Activated T-cell treated with anti-CD3 and anti-CD28 coated beads for 1 hour (primary cell): ENCODE data around the gene ABTB1.
"Not testable (repeated sequence)": the region's sequence is repeated elsewhere in the genome, so short reads cannot be mapped to it uniquely, and the experiment has no call there.

ENCODE experiments used
- DNase-seq: peaks from one replicate; pipeline ENCODE4 v3.0.0-alpha.2; 2020; ENCODE audit warnings: low read depth

ABTB1 gene

DNA sequence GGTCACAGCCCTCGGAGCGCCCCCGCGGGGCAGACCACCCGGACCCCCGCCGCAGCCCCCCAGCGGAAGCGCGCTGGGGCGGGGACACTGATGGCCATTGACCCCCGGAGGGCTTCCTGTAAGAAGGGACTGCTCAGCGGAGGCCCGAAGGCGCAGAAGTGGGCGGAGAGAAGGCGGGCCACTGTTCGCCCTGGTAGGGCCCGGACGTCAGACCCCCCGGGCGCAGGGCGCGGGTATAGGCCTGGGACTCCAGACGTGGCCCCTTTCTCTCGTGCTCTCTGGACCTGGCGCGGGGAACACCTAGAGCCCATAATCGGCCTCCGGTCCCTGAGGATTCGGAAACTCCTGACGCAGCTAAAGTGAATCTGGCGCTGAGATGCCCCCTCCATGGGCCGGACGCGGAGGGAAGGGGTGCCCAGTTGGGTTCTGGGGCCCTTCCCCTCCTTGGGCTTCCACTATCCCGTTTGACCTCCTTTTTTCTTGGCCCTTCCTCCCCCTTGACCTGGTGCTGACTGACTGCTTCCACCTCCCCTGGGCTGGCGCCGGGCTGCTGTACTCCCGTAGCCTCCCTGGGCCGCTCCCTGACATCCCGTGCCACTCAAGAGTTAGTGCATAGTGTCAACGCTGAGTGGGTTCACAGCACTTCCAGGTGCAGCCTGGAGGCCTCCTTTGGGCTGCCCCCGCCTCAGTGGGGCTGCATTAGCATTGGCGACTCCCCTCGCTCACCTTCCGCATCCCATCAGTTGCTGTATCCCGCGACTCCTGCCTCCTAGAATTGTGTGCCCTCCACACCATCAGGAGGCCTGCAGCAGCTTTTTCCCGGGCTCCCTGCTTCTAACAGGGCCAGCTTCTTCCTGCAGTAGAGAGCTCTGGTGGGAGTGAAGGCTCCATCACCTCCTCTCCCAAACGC is 694 bp downstream of the ABTB1 start:
- peak; percentile 35 for DNase-seq

GRCh38 chr3:127674101-127674721 is 1.5 kb downstream of the ABTB1 start:
- DNase-seq, result no peak

GRCh38 chr3:127674790-127675189 is 2.0 kb downstream of the ABTB1 start:
- DNase-seq, result no peak

DNA sequence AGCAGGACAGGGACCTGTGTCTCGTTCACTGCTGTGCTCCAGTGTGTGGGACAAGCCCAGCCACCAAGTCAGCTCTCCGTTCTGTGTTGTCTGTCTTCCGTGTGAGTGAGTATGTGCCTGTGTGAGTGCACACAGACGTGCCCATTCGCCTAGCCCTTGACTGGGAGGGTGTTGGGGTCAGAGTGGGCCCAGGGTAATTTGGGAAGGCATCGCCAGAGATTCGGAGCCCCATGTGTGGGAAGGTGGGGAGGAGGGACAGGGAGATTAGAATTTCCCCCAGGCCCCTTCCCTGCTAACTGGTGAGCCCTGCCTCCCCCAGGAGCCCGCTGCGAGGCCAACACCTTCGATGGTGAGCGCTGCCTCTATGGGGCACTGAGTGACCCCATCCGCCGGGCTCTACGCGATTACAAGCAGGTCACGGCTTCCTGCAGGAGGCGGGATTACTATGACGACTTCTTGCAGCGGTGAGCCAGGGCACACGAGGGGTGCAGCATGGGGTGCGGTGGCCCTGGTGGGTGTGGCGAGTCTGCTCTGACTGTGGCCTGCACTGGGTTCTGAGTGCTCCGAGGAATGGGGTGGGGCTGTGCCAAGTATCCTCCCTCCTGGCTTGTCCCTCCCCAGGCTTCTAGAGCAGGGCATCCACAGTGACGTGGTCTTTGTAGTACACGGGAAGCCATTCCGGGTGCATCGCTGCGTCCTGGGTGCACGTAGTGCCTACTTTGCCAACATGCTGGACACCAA is 3.1 kb downstream of the ABTB1 start:
- no peak for DNase-seq

DNA sequence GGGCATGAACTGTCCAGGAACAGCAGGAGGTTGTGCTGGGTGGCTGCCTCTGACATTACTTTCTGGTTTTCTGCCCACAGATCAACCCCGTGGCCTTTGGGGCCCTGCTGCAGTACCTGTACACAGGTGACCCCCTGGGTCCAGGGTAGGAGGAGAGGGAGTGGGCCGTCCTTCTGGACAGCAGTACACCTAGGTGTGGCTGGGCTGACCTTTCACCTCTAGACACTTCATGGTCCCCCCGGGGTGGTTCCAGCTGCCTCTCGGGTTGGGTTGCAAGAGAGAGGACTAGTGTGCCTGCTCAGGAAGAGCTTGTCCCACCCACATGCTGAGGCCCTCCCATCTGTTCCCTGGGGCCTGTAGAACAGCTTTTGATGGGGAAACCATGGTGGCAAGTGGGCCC is 3.7 kb downstream of the ABTB1 start:
- DNase-seq, result no peak

DNA sequence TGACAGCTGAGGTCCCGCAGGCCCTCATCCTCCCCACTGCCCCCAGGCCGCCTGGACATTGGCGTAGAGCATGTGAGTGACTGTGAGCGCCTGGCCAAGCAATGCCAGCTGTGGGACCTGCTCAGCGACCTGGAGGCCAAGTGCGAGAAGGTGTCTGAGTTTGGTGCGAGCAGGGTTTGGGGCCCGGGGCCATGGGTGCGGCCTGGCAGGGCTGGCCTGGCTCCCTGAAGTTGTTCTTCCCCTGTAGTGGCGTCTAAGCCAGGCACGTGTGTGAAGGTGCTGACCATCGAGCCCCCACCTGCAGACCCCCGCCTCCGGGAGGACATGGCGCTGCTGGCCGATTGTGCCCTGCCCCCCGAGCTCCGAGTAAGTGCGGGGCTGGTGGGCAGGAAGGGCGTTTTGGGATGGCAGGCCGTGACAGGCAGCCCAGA is 4.2 kb downstream of the ABTB1 start:
- DNase-seq, result no peak

- no peak for DNase-seq
These were observed 5.0 kb downstream of the ABTB1 start for GRCh38 chr3:127677541-127678314.

DNA sequence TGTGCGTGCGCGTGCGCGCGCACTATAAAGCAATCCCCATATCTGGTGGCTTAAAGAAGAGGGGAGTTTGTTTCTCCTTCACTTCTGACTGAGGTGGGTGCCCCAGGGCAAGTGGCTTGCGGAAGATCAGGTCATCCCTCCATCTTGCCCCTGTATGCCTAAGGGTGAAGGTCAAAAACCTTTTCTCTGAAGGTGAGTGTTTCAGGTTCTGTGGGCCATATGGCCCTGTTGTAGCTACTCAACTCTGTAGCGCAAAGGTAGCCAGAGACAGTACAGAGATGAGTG is 5.5 kb downstream of the ABTB1 start:
- DNase-seq, result no peak

DNA sequence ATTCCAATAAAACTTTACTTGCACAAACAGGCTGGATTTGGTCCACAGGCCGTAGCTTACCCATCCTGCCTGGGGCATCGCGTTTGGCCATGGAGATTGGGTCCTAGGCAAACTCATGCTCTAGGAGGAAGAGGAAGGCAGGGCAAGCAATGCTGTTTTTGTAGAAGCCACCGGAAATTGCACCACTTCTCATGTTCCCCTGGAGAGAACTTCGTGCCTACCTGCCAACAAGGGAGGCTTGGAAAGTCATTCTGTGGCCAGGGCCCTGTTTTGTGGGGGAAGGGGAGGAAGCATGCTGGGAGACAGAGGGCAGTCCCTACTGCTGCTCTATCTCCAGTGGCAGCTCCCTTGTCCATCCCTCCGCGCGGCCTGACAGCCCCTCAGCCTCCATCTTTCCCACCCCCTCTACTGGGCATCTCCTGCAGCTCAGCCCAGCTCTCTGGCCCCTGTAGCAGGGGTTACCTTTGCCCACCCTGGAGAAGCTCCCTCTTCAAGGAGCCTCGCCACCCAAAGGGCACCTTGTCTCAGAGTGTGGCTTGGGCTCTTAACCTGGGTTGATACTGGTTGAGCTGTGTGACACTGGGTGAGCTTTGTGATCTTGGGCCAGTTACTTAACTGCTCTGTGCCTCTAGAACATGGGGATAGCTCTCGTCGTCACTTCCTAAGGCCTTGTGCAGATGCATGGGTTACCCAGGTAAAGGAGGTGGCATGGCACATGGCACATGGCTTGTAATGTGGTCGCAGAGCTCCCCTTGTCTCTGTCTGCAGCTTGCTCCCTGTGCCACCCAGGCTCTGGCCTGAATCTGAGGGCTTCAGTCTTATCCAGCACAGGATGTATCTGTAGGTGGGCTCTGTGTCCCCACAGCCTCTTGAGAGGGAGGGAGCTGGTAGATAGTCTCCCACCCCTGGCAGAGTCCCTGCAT is 6.1 kb downstream of the ABTB1 start:
- DNase-seq, result no peak

DNA sequence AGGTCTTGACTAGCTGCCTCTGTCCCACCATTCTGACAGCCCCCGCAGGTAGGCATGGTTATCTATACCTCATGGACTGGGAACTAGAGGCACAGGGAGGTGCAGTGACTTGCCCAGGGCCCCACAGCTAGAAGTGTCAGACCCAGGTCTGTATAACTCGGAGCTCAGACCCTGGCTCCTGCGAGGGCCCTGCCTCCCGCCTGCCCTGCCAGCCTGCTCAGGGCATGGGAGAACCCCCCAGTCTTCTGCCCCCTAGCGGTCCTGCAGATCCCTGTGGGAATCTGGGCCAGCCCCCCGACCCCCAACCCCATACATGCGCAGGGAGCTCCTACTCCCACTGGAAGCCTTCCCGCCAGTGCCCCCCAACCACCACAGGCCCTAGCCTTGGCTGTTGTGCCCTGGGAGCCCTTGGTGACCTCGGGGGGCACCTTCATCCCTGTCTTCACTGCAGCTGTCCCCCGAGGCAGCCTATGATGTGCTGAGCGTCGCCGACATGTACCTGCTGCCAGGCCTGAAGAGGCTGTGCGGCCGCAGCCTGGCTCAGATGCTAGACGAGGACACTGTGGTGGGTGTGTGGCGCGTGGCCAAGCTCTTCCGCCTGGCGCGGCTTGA is 6.9 kb downstream of the ABTB1 start:
- no peak for DNase-seq

DNA sequence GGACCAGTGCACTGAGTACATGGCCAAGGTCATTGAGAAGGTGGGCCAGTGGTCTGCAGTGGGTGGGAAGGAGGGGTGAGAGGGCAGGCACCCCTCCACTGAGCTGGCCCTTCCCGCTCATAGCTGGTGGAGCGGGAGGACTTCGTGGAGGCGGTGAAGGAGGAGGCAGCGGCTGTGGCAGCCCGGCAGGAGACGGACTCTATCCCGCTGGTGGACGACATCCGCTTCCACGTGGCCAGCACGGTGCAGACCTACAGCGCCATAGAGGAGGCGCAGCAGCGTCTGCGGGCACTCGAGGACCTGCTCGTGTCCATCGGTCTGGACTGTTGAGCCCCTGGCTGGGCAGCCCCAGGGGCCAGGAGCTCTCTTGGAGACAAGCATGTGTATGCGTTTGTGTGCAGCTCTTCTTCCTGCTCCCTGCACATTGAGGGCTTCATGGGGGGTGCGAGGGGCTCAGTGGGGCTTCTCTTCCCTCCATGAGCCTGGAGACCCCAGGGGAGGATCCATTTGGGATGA is 7.5 kb downstream of the ABTB1 start:
- DNase-seq, result no peak

DNA sequence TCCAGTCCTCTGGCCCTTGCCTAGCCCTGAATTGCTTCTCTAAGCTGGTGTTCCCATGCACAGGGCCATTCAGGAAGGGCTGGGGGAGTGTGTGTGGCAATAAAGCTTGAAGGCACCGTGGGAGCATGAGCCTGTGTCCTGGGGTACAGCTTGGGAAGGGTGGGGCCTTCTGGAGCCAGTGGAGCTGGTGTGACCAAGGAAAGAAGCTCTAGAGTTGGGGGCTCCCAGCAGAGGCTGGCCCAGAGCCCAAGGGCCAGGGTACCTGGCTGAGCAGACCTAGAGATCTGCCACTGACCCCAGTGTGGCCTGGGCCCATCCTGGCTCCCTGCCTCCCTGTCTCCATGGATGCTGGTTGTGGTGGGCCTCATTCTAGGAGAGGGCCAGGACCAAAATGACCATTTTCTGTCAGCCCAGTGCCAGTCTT is 8.1 kb downstream of the ABTB1 start:
- no peak for DNase-seq

GRCh38 chr3:127682175-127682554 is 9.4 kb downstream of the ABTB1 start:
- DNase-seq, result not testable (repeated sequence)

DNA sequence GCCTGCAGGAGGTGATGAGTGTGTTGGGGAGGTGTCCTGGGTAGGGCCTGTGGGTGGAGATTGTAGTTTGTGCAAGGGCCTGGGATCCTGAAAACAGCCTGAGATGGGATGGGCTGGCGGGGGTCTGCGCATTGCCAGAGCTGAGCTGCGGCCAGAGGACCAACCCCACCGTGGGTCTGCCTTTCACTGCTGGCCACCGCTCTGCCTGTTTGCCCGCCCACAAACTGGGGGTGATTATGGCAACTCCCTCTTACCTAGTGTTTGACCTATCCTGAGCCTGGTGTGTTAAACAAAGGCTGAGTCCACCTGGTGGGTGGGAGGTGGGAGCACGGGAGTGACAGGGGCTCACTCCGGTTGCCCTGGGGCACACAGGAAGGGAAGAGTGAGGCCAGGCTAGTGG is 9.8 kb downstream of the ABTB1 start:
- no peak for DNase-seq

GRCh38 chr3:127684871-127685707 is 12.3 kb downstream of the ABTB1 start:
- DNase-seq, result no peak

DNA sequence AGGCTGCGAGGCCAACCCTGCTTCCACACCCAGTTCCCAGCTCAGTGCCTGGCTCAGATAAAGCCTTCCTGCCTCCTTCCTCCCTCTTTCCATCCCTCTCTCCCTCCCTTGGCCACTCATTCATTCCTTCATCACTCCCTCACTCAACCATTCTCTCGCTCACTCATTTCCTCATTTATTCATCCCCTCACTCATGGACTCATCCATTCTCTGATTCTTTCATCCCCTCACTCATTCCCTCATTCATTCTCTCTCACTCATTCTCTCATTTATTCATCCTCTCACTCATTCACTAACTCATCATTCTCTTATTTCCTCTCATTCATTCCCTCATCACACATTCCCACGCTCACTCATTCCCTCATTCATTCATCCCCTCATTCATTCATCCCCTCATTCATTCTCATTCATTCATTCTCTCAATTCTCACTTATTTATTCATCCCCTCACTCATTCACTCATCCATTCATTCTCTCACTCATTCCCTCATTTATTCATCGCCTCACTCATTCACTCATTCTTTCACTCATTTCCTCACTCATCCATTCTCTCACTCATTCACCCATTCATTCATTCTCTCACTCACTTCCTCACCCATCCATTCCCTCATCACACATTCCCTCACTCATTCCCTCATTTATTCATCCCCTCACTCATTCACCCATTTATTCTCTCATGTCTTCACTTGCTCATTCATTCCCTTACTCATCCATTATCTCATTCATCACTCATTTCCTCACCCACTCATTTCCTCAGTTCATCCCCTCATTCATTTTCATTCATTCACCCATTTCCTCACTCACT is 13.2 kb downstream of the ABTB1 start:
- no peak for DNase-seq

GRCh38 chr3:127686512-127686894 is 13.8 kb downstream of the ABTB1 start:
- no peak for DNase-seq

DNA sequence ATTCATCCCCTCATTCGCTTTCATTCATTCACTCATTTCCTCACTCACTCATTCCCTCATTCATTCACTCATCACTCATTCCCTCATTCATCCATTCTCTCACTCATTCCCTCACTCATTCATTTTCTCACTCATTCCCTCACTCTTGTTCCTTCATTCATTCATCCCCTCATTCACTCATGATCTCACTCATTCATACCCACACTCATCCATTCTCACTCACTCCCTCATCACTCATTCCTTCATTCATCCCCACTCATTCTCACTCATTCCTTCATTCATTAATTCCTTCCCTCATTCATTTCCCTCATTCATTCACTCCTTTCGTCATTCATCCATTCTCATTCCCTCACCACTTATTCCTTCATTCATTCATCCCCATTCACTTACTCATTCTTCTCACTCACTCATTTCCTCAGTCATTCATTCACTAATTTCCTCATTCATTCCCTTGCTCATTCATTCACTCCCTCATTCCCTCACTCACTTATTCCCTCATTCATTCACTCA is 14.5 kb downstream of the ABTB1 start:
- DNase-seq, result no peak

GRCh38 chr3:127688022-127688415 is 15.3 kb downstream of the ABTB1 start:
- DNase-seq, result no peak
